HG03095 (cell line): ENCODE results near the gene ADH7.
"Not testable (repeated sequence)": the region's sequence is repeated elsewhere in the genome, so short reads cannot be mapped to it uniquely, and the experiment has no call there.

Experiments used
- ATAC-seq: cut with Tn5 transposase; IDR thresholded peaks from one replicate; pipeline ENCODE4 v1.9.1; 2021; ENCODE audit warnings: moderate library complexity; ENCODE audit not compliant: unreplicated experiment

Gene ADH7

DNA sequence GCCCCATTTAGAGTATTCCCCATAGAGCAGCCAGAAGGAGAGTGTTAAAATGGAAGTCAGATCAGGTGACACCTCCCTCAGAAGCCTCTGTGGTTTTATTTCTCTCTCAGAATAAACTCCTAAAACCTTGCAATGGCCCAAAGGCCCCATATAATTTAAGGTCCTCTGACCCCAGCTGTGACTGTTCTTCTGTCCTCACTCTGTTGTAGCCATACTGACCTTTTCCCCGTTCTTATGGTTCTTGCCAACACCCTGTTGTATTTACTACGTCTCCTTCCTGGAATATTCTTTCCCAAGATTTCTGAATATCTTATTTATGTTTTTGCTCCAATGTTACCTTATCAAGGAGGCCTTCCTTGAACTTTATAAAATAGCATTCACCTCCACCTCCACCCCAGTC, 18.0 kb downstream of the ADH7 start:
- ATAC-seq, result no peak

DNA sequence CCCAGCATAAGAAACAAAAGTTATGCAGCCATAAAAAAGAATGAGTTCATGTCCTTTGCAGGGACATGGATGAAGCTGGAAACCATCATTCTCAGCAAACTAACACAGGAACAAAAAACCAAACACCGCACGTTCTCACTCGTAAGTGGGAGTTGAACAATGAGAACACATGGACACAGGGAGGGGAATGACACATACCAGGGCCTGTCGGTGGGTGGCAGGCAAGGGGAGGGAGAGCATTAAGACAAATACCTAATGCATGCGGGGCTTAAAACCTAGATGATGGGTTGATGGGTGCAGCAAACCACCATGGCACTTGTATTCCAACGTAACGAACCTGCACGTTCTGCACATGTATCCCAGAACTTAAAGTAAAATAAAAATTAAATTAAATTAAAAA, 19.4 kb downstream of the ADH7 start:
- ATAC-seq, result not testable (repeated sequence)

DNA sequence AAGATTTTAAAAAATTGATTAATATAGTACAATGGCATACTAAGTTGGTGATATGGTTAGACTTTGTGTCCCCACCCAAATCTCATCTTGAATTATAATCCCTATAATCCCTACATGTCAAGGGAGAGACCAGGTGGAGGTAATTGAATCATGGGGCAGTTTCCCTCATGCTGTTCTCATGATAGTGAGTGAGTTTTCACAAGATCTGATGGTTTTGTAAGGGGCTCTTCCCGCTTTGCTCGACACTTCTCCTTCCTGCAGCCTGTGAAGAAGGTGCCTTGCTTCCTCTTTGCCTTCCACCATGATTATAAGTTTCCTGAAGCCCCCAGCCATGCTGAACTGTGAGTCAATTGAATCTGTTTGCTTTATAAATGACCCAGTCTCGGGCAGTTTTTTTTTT, 20.2 kb downstream of the ADH7 start:
- not testable (repeated sequence) for ATAC-seq

DNA sequence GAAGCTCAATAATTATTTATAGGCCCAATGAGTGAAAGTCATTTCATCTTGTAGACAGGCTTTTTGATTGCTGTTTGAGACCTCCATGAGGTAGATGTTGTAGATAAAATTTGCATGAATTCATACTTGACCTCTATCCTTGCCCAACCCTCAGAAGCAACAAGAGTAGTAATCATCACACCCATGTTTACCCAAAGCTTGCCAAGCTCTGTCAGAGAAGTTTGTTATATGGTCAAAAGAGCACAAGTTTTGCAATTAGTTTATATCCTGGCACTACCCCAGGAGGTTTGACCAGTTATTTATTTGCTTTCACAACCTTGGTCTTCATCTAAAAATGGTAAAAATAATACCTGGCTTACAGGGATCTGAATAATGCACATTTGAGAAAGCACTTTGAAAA, 20.7 kb downstream of the ADH7 start:
- no peak for ATAC-seq

GRCh38 chr4:99413140-99413539, 22.0 kb downstream of the ADH7 start:
- ATAC-seq, result no peak

DNA sequence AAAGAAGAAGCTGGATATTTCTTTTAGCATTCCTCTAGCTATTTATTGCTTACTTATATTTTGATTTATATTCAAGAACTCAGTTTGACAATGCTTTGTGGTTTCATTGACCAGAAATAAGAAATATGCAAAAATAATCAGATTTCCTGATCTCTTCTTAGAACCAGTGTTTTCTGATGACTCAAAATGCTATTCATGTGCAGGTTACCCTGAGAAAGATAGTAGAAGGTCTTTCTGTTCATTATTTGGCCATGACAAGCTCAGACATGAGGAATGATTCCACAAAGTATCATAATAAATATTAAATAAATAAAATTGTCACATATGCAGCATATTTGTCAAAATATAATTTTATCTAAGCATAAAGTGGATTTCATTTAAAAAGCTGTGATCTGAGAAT, 24.1 kb downstream of the ADH7 start:
- ATAC-seq, result no peak

DNA sequence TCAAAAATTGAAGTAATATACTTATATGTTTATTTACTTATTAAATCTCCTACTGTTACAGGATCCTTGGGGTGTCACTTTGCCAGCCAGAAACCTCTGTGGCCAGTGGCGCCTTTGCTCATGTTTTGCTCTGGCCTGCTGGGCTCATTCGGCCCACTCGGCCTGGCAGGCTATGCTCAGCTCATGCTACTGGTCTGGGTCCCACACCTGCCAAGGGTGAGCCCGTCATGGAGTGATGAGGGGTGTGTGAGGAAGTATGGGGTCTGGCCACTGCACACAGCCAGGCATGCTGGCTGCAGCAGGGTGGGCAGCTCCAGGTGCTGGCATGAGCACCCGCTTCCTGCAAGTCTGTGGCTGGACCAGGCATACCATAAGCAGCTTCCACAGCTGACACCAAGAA, 25.1 kb downstream of the ADH7 start:
- ATAC-seq, result no peak

- ATAC-seq, result no peak
These were observed 26.8 kb downstream of the ADH7 start for GRCh38 chr4:99408346-99408745.

DNA sequence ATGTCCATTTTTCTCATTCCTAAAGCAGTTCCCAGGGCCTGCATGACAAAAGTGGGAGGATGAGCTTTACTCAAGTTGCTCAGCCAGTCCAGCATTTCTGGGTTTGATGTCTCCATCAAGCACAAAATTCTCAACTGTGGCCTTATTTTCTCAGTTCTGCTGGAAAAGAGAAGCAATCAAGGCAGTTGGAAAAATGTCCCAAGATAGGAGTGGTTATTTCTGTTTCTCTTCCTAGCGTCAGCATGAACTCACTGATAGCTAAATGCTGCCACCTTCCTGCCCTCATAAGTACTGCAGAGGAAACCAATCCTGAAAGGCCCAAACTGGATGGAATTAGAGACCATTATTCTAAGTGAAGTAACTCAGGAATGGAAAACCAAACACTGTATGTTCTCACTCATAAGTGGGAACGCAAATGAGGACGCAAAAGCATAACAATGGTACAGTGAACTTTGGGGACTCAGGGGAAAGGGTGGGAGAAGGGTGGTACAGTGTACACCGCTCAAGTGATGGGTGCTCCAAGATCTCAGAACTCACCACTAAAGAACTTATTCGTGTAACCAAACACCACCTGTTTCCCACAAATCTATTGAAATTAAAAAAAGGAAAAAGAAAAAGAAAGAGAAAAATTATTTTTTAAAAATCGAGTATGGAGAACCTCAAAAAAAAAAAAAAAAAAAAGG, 29.6 kb downstream of the ADH7 start:
- ATAC-seq, result no peak

DNA sequence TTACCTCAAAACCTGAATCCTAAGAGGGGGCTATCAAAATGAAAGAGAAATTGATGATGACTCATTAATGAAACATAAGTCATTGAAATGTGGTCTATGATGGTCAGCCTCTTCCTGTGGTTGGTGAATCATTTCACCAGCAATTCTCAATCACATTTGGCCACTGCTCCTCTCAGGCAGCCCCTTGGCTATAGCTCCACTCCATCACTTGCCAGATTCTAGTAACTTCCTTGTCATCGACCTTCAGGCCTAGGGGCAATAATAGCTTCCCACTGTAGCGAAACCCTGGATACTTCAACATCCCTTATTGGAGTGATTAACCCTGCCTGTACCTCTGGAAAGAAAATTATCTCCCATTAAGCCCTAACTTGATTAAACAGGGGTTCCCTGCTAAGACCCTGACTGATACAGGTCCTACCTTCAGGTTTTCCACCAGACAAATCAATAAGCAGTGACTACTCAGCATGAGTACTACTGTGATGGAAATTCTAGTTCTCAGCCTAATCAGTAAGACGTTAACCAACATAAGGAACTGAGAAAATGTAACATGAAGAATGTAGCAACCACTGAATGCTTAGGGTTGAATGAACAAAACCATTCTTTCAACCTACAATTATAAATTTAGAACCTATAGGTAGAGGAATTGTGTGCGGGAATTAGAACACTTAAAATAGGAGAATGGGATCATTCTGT, 30.4 kb downstream of the ADH7 start:
- ATAC-seq, result peak; percentile 86

DNA sequence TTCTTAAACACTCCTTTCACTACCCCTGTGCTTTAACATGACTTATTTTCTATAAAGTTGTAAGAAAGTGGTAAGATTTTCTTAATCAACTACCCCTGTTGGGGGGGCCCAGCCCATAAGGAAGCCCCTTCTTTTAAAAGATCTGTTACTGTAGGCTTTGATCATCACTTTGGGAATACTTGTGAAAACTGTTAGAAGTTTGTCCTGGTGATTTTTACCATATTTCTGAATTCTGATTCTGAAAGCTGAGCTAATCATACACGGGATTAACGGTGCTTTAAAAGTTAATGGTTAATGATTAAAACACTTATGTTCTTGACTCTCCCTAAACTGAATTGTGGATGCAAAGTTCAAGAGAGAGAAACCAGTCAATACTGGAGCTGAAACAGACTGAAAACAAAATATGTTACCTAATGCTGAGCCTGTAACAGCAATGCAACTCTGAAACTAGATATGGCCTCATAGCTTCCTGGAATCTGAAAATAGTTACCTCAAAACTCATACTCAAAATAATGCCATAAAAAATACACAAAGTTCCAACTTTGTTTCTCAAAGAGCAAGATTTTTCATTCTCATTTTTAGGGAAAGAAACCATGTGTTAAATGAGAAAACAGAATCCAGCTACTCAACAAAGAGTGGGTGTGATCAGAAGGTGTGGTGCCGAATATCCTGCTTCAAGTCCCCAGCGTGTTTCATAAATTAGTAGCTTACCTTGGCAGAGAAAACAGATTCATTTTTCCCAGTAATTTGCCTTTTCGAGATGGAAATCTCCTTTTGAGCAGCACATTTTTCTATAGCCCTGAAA, 31.6 kb downstream of the ADH7 start:
- ATAC-seq, result peak; percentile 59

DNA sequence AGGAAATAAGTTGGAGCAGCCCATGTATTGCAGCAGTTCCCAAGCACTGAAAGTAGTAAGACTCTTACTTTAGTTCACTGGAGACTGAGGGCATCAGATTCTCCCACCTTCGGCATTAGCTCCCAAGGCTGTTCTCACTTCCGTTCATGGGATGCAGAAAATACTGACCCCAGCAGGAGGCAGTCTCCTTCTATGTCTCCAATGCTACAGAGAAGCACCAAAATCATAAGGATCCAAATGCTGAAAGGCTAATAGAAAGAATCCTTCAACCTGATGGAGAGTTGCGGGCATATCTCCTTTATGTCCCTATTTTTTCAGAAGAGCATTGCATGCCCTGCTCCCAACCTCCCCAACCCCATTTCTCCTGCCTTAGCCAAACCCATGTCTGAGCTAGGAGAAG, 32.4 kb downstream of the ADH7 start:
- ATAC-seq, result no peak

DNA sequence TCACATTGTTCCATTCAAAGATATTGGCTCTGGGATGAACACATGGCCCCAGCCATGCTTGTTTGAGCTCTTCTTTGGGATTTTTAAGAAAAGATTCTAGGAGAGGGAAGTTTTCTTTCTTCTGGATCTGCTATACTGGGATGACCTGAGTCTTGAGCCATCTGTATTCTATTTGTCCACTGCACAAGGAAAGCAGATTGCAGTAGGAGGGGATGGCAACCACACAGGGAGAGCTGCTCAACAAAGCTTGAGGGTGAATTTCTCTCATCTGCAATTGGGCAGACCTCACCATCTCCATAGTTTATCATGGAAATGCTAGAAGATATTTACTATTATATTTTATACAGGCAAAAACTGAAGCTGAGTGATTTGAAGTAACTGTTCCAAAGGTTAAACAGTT, 34.3 kb downstream of the ADH7 start:
- no peak for ATAC-seq

GRCh38 chr4:99399017-99399416, 36.1 kb downstream of the ADH7 start:
- no peak for ATAC-seq

DNA sequence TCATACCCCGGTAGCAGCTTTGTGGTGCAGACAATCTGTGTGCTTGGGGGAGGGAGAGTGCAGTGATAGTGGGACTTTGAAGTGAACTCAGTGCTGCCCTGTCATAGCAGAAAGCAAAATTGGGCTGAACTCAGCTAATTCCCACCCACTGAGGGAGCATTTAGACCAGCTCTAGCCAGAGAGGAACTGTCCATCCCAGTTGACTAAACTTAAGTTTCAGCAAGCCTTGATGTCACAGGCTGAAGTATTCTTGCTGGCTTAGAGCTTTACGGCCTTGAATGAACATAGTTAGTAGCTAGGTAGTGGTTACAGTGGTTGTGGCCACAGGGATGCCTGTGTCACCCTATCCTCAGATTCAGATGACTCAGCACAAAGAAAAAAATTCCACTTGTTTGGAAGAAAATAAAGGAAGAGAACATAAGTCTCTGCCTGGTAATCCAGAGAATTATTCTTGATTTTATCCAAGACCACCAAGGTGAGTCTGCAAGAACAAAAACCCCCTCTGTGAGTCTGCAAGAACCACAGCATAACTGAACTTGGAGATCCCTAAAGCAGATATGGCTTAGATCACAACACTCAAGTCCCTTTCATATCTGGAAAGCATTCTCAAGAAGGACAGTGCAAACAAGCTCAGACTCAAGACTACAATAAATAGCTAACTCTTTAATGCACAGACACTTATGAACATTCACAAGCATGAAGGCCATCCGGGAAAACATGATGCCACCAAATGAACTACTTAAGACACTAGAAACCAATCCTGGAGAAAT, 39.4 kb downstream of the ADH7 start:
- no peak for ATAC-seq

GRCh38 chr4:99394896-99395295, 40.2 kb downstream of the ADH7 start:
- no peak for ATAC-seq

DNA sequence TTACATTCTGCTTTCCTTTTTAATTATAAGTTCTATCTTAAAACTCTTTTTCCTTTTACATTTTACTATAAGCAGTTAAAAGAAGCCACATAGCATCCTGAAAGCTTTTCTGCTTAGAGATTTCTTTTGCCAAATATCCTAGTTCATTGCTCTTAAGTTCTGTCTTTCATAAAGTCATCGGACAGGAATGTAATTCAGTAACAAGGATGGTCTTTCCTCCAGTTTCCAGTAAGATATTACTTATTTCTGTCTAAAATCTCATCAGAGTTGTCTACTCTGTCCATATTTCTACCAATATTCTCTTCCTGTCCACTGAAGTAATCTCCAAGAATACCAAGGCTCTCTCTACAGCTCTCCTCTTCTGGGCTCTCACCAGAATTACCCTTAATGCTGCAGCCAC, 45.1 kb downstream of the ADH7 start:
- ATAC-seq, result no peak

GRCh38 chr4:99389606-99390005, 45.5 kb downstream of the ADH7 start:
- no peak for ATAC-seq

- ATAC-seq, result no peak
These were observed 51.2 kb downstream of the ADH7 start for GRCh38 chr4:99383833-99384392.

GRCh38 chr4:99383399-99383798, 51.7 kb downstream of the ADH7 start:
- no peak for ATAC-seq
